Measurements from ENCODE around the gene FBXO17.

FBXO17 gene

GRCh38 chr19:38912600-38913514 is 62.7 kb downstream of the FBXO17 start:
- DNase-seq: no peak

- no peak for DNase-seq
These were observed 64.0 kb downstream of the FBXO17 start for GRCh38 chr19:38911388-38912001.

- no peak for DNase-seq
These were observed 65.1 kb downstream of the FBXO17 start for GRCh38 chr19:38910488-38910887.

GRCh38 chr19:38908911-38909310 is 66.6 kb downstream of the FBXO17 start:
- no peak for DNase-seq

- no peak for DNase-seq
These were observed 67.9 kb downstream of the FBXO17 start for GRCh38 chr19:38907670-38908069.

GRCh38 chr19:38907227-38907626 is 68.3 kb downstream of the FBXO17 start:
- DNase-seq: no peak

GRCh38 chr19:38905620-38906019 is 69.9 kb downstream of the FBXO17 start:
- no peak for DNase-seq

- no peak for DNase-seq
These were observed 70.7 kb downstream of the FBXO17 start for GRCh38 chr19:38904581-38905539.

- DNase-seq: no peak
These were observed 73.9 kb downstream of the FBXO17 start for GRCh38 chr19:38901683-38902082.

GRCh38 chr19:38900743-38901190 is 74.8 kb downstream of the FBXO17 start:
- DNase-seq: no peak

GRCh38 chr19:38900202-38900629 is 75.3 kb downstream of the FBXO17 start:
- no peak for DNase-seq

- peak; percentile 99 for DNase-seq
These were observed 75.9 kb downstream of the FBXO17 start, which contains the start of the genes NFKBIB and SIRT2 for GRCh38 chr19:38899447-38900201. NFKBIB (plus strand) TSS chr19:38899969; CDS start chr19:38900033, 64 bp downstream. SIRT2 (minus strand) TSS chr19:38899618; CDS start chr19:38899521, 97 bp downstream.

- DNase-seq: no peak
These were observed 76.6 kb downstream of the FBXO17 start for GRCh38 chr19:38898788-38899446.

- no peak for DNase-seq
These were observed 80.6 kb downstream of the FBXO17 start for GRCh38 chr19:38894968-38895367.

GRCh38 chr19:38893341-38893771 is 82.2 kb downstream of the FBXO17 start:
- no peak for DNase-seq

- DNase-seq: no peak
These were observed 82.7 kb downstream of the FBXO17 start for GRCh38 chr19:38892841-38893240.

GRCh38 chr19:38891771-38892170 is 83.8 kb downstream of the FBXO17 start:
- no peak for DNase-seq

Measured in activated gamma-delta T cell treated with Interleukin-2 at 50 U/mL for 16 hours (primary cell).